ENCODE results near the gene SP140L. TPM values are rescaled to one million over a fixed set of nuclear protein-coding genes. Genes with fewer than 3 reads are reported as not detected.
"Not testable (repeated sequence)": the region's sequence is repeated elsewhere in the genome, so short reads cannot be mapped to it uniquely, and the experiment has no call there.

SP140L gene
- total RNA-seq, 1 experiment from 2014 or later, result 20.3 TPM

GRCh38 chr2:230403746-230404145 lies 76.8 kb downstream of the SP140L start:
- Mint-ChIP-seq H3K27me3 (ENCODE audit: insufficient read depth, unreplicated experiment) (no peaks in the 10 kb centered on the region), H3K27ac (ENCODE audit: low read depth, unreplicated experiment) (no peak overlapping the region), H3K9me3 (ENCODE audit: unreplicated experiment) (no peaks in the 10 kb centered on the region), H3K4me1 (ENCODE audit: insufficient read depth, unreplicated experiment) (peaks cover 11% of the 10 kb centered on the region), H3K36me3 (ENCODE audit: insufficient read depth, unreplicated experiment) (peaks cover 24% of the 10 kb centered on the region), H3K4me3 (ENCODE audit: unreplicated experiment) (no peak overlapping the region)
- POLR2A ChIA-PET, result interaction anchor here (0.8 to 1.3 kb wide), 2 partner anchors 12 to 15 kb away, joined by 4 read pairs; partner anchors contain the start of gene SP100
- intact Hi-C loops (cut with micrococcal nuclease), result no loop called here
- CTCF ChIA-PET, result interaction anchor here (0.6 to 0.7 kb wide), 2 partner anchors 7 to 380 kb away, joined by 3 read pairs; no protein-coding TSS in a partner anchor
- no TSS peak for BruUV-seq (replicated peaks)
- DNase-seq (ENCODE audit: unreplicated experiment), result no peak
- TF ChIP-seq, protein P1, sequence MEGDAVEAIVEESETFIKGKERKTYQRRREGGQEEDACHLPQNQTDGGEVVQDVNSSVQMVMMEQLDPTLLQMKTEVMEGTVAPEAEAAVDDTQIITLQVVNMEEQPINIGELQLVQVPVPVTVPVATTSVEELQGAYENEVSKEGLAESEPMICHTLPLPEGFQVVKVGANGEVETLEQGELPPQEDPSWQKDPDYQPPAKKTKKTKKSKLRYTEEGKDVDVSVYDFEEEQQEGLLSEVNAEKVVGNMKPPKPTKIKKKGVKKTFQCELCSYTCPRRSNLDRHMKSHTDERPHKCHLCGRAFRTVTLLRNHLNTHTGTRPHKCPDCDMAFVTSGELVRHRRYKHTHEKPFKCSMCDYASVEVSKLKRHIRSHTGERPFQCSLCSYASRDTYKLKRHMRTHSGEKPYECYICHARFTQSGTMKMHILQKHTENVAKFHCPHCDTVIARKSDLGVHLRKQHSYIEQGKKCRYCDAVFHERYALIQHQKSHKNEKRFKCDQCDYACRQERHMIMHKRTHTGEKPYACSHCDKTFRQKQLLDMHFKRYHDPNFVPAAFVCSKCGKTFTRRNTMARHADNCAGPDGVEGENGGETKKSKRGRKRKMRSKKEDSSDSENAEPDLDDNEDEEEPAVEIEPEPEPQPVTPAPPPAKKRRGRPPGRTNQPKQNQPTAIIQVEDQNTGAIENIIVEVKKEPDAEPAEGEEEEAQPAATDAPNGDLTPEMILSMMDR (IDR thresholded peaks at IDR 0.05; ENCODE audit: unreplicated experiment), result no peak

- no peak for DNase-seq (ENCODE audit: unreplicated experiment)
- Mint-ChIP-seq H3K27ac (ENCODE audit: low read depth, unreplicated experiment) (no peak overlapping the region), H3K36me3 (ENCODE audit: insufficient read depth, unreplicated experiment) (peaks cover 21% of the 10 kb centered on the region), H3K4me1 (ENCODE audit: insufficient read depth, unreplicated experiment) (peaks cover 11% of the 10 kb centered on the region), H3K9me3 (ENCODE audit: unreplicated experiment) (no peaks in the 10 kb centered on the region), H3K27me3 (ENCODE audit: insufficient read depth, unreplicated experiment) (no peaks in the 10 kb centered on the region), H3K4me3 (ENCODE audit: unreplicated experiment) (no peak overlapping the region)
- ChIA-PET POLR2A (no interaction called here), CTCF (no interaction called here)
- intact Hi-C loops (cut with micrococcal nuclease), result no loop called here
- TF ChIP-seq, protein P1 (IDR thresholded peaks at IDR 0.05; ENCODE audit: unreplicated experiment), result no peak
- BruUV-seq (replicated peaks), result no TSS peak
Observed at GRCh38 chr2:230405824-230406223, 78.8 kb downstream of the SP140L start.

GRCh38 chr2:230408244-230408842 lies 81.3 kb downstream of the SP140L start:
- ChIA-PET CTCF (interaction anchor here (0.5 kb wide), 1 partner anchor 230 kb away, joined by 3 read pairs; no protein-coding TSS in a partner anchor), POLR2A (interaction anchor here (0.9 to 2.0 kb wide), 4 partner anchors 8 to 188 kb away, joined by 3 to 5 read pairs (median 3); partner anchors contain the start of genes SP110 and SP140L)
- no TSS peak for BruUV-seq (replicated peaks)
- Mint-ChIP-seq H3K36me3 (ENCODE audit: insufficient read depth, unreplicated experiment) (peaks cover 8% of the 10 kb centered on the region), H3K9me3 (ENCODE audit: unreplicated experiment) (no peaks in the 10 kb centered on the region), H3K4me1 (ENCODE audit: insufficient read depth, unreplicated experiment) (peaks cover 24% of the 10 kb centered on the region), H3K4me3 (ENCODE audit: unreplicated experiment) (no peak overlapping the region), H3K27ac (ENCODE audit: low read depth, unreplicated experiment) (no peak overlapping the region), H3K27me3 (ENCODE audit: insufficient read depth, unreplicated experiment) (no peaks in the 10 kb centered on the region)
- TF ChIP-seq, protein P1 (IDR thresholded peaks at IDR 0.05; ENCODE audit: unreplicated experiment), result no peak
- peak; percentile 79 for DNase-seq (ENCODE audit: unreplicated experiment)
- intact Hi-C loops (cut with micrococcal nuclease), result no loop called here

GRCh38 chr2:230409316-230409715 lies 82.3 kb downstream of the SP140L start:
- CTCF ChIA-PET, result interaction anchor here (0.7 kb wide), 1 partner anchor 250 kb away, joined by 3 read pairs; no protein-coding TSS in a partner anchor

More at GRCh38 chr2:230409316-230409715, 82.3 kb downstream of the SP140L start:
- H3K36me3 Mint-ChIP-seq (ENCODE audit: insufficient read depth, unreplicated experiment); intact Hi-C loops (cut with micrococcal nuclease); DNase-seq (ENCODE audit: unreplicated experiment); H3K4me3 Mint-ChIP-seq (ENCODE audit: unreplicated experiment); H3K9me3 Mint-ChIP-seq (ENCODE audit: unreplicated experiment); H3K27me3 Mint-ChIP-seq (ENCODE audit: insufficient read depth, unreplicated experiment); BruUV-seq (replicated peaks); H3K27ac Mint-ChIP-seq (ENCODE audit: low read depth, unreplicated experiment): not testable (repeated sequence)
- peaks cover 27% of the 10 kb centered on the region for H3K4me1 Mint-ChIP-seq (ENCODE audit: insufficient read depth, unreplicated experiment)
- POLR2A ChIA-PET, result interaction anchor here (2.0 kb wide), 1 partner anchor 82 kb away, joined by 5 read pairs; the partner anchor contains the start of gene SP140L
